ENCODE data around the gene ETV7.

DNA sequence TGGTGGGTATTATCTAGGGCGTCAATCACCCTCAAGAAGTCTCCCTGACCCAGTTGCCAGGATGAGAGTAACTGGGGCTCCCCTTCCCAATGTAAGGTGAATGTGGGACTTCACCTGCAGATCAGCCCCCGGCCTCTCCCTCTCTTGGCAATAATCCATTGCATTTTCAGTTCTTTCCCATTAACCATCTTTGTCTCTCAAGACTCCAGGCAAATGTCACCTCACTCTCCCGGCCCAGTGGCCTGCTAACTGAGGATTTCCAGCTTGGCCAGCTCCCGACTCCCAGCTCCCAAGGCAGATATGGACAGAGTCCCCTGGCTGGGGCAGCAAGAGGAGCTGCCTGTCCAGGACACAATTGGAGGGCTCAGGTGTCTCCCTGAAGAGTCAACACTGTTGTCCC, 7.3 kb downstream of the ETV7 start:
- TF ChIP-seq ZNF274 (IDR thresholded peaks at IDR 0.05; ENCODE audit: low read depth, low read length) (no peak), SUZ12 (IDR thresholded peaks at IDR 0.05; ENCODE audit: extremely low read depth, insufficient read depth, insufficient read length) (no peak), YY1 (IDR thresholded peaks at IDR 0.05; ENCODE audit: insufficient read depth, insufficient read length) (no peak)
